HepG2 (cell line): Measurements from ENCODE around the gene ZBTB18. TPM values are rescaled to one million over a fixed set of nuclear protein-coding genes. Genes with fewer than 3 reads are reported as not detected.

ENCODE experiments used
- CBX1 ChIP-seq: IDR thresholded peaks from one replicate; pipeline ENCODE4 v1.6.1; 2016; ENCODE audit warnings: antibody characterized with exemption, low read depth
- DZIP1 ChIP-seq: sonication (generic); formaldehyde crosslinking; IDR thresholded peaks from 2 replicates; pipeline ENCODE4 v1.5.0; 2020; ENCODE audit warnings: mild to moderate bottlenecking, missing genetic modification reagents
- FIP1L1 ChIP-seq: fragments of 200-400 bp; formaldehyde crosslinking; IDR thresholded peaks from 2 replicates; pipeline ENCODE4 v1.6.1; 2018; ENCODE audit warnings: low read depth, mild to moderate bottlenecking, low read length, moderate library complexity, borderline replicate concordance; ENCODE audit not compliant: insufficient read depth
- HDAC1 ChIP-seq: sonication (generic); formaldehyde crosslinking; IDR thresholded peaks from 2 replicates; pipeline ENCODE4 v1.5.1; 2020; ENCODE audit warnings: mild to moderate bottlenecking, missing genetic modification reagents
- HMG20A ChIP-seq: IDR thresholded peaks from 2 replicates; pipeline ENCODE4 v1.6.1; 2016; ENCODE audit warnings: borderline replicate concordance
- HMGXB3 ChIP-seq: sonication (generic); formaldehyde crosslinking; IDR thresholded peaks from 2 replicates; pipeline ENCODE4 v1.4.0; 2020; ENCODE audit warnings: missing genetic modification reagents, borderline replicate concordance
- KDM4B ChIP-seq: sonication (generic); formaldehyde crosslinking; IDR thresholded peaks from 2 replicates; pipeline ENCODE4 v1.4.0; 2020; ENCODE audit warnings: missing genetic modification reagents
- MEIS2 ChIP-seq: sonication (generic); formaldehyde crosslinking; IDR thresholded peaks from 2 replicates; pipeline ENCODE4 v1.9.0; 2021; ENCODE audit warnings: mild to moderate bottlenecking, missing genetic modification reagents
- PAX8 ChIP-seq: sonication (generic); formaldehyde crosslinking; IDR thresholded peaks from 2 replicates; pipeline ENCODE4 v1.8.0; 2022; ENCODE audit warnings: mild to moderate bottlenecking, missing genetic modification reagents, borderline replicate concordance
- PTBP1 ChIP-seq: fragments of 200-400 bp; formaldehyde crosslinking; IDR thresholded peaks from 2 replicates; pipeline ENCODE4 v1.6.1; 2018; ENCODE audit warnings: low read length, low read depth; ENCODE audit not compliant: poor library complexity, severe bottlenecking
- RAD51 ChIP-seq: fragments of 450-650 bp; IDR thresholded peaks from 2 replicates; pipeline ENCODE4 v1.6.1; 2016; ENCODE audit warnings: borderline replicate concordance
- SRSF1 ChIP-seq: fragments of 200-400 bp; formaldehyde crosslinking; optimal IDR thresholded peaks from 2 replicates; pipeline ENCODE3; 2017; ENCODE audit warnings: mild to moderate bottlenecking, low read depth, low read length, moderate library complexity
- TRIM22 ChIP-seq: fragments of 450-650 bp; IDR thresholded peaks from 2 replicates; pipeline ENCODE4 v1.6.1; 2017
- ZBTB26 ChIP-seq: IDR thresholded peaks from 2 replicates; pipeline ENCODE4 v1.6.1; 2016; ENCODE audit warnings: missing compliant biosample characterization, missing genetic modification reagents, borderline replicate concordance
- ZBTB42 ChIP-seq: sonication (generic); formaldehyde crosslinking; IDR thresholded peaks from 2 replicates; pipeline ENCODE4 v1.5.0; 2020; ENCODE audit warnings: mild to moderate bottlenecking, missing genetic modification reagents
- ZNF101 ChIP-seq: sonication (generic); formaldehyde crosslinking; IDR thresholded peaks from 2 replicates; pipeline ENCODE4 v1.4.0; 2020; ENCODE audit warnings: mild to moderate bottlenecking, low read depth, missing genetic modification reagents, borderline replicate concordance
- ZNF205 ChIP-seq: IDR thresholded peaks from 2 replicates; pipeline ENCODE4 v1.6.1; 2018; ENCODE audit warnings: missing biosample characterization, missing genetic modification reagents
- ZNF251 ChIP-seq: sonication (generic); formaldehyde crosslinking; IDR thresholded peaks from 2 replicates; pipeline ENCODE4 v1.9.0; 2021; ENCODE audit warnings: mild to moderate bottlenecking, missing genetic modification reagents
- ZNF709 ChIP-seq: sonication (generic); formaldehyde crosslinking; IDR thresholded peaks from 2 replicates; pipeline ENCODE4 v1.5.0; 2020; ENCODE audit warnings: mild to moderate bottlenecking, missing genetic modification reagents
- ZNF83 ChIP-seq: sonication (generic); formaldehyde crosslinking; IDR thresholded peaks from 2 replicates; pipeline ENCODE4 v1.4.0; 2020; ENCODE audit warnings: missing genetic modification reagents, mild to moderate bottlenecking, borderline replicate concordance
- ZSCAN12 ChIP-seq: sonication (generic); formaldehyde crosslinking; IDR thresholded peaks from 2 replicates; pipeline ENCODE4 v1.9.0; 2021; ENCODE audit warnings: mild to moderate bottlenecking, missing genetic modification reagents
- polyA plus RNA-seq, 8 experiments: library from polyadenylated mRNA; depleted of rRNA in 3 of 8; stranded (reverse) in 7 of 8; unstranded in 1 of 8; fragments of >200 nt; fragmentation: Illumina TruSeq in 4 of 8; extraction: Trizol in 4 of 8; gene quantifications; 2 replicates each; pipeline versions ENCODE4 v1.2.1 to v1.2.3, GENCODE V29; 2011 to 2016; ENCODE audit warnings: low read depth in 4 of 8, missing spikeins in 1 of 8, mixed read lengths in 1 of 8; ENCODE audit not compliant: insufficient read depth in 1 of 8
- total RNA-seq, 5 experiments: library from RNA; depleted of rRNA; stranded (reverse); fragments of >200 nt; fragmentation: Illumina TruSeq; extraction: Trizol; gene quantifications; 2 replicates each; pipeline ENCODE4 v1.2.3, GENCODE V29; 2016; ENCODE audit warnings: low read depth in 1 of 5

The ZBTB18 gene
- total and polyA plus RNA-seq, 2 of the 13 experiments (the other 11 are each of a cell fraction or from before 2014, with no cell fraction given) = 3.1 to 4.3 TPM

GRCh38 chr1:244047621-244048255, 3.3 kb upstream of the ZBTB18 start (continued):
- TF ChIP-seq MEIS2 (0 out of 2 replicates have a peak, but pooled peaks have one; percentile 40), ZNF709 (CRISPR knock-in tag) (peak; percentile 85), ZNF83 (CRISPR knock-in tag) (no peak), HMGXB3 (CRISPR knock-in tag) (no peak), KDM4B (CRISPR knock-in tag) (no peak), ZNF251 (no peak), CBX1 (no peak), DZIP1 (no peak), TRIM22 (no peak), FIP1L1 (no peak), ZSCAN12 (no peak), HDAC1 (CRISPR knock-in tag) (peak; percentile 58; the same call in 1 of the 2 replicates), ZNF205 (no peak), SRSF1 (peak; percentile 67), ZBTB42 (CRISPR knock-in tag) (peak; percentile 83; the same call in 1 of the 2 replicates), ZNF101 (CRISPR knock-in tag) (no peak), HMG20A (CRISPR knock-in tag) (no peak), ZBTB26 (CRISPR knock-in tag) (no peak; the same call in 1 of the 2 replicates), PTBP1 (peak; percentile 60), PAX8 (CRISPR knock-in tag) (no peak), RAD51 (no peak)
